ENCODE data around the gene RUSC2.
"Not testable (repeated sequence)": the region's sequence is repeated elsewhere in the genome, so short reads cannot be mapped to it uniquely, and the experiment has no call there.

The RUSC2 gene

GRCh38 chr9:35488021-35488420, 1.9 kb upstream of the RUSC2 start:
- no peak for TF ChIP-seq CTCF (IDR thresholded peaks at IDR 0.05)

GRCh38 chr9:35488566-35489312, 1.2 kb upstream of the RUSC2 start:
- no peaks in the 10 kb centered on the region for H3K9me3 ChIP-seq
- TF ChIP-seq CTCF (IDR thresholded peaks at IDR 0.05): no peak
- H3K27ac ChIP-seq: no peak overlapping the region
- H3K4me1 ChIP-seq (ENCODE audit: control insufficient read depth in 1 of 2, insufficient read depth in 1 of 2, low read depth in 1 of 2, low read length in 1 of 2): peaks cover 15 to 16% of the 10 kb centered on the region in 2 experiments
- H3K27me3 ChIP-seq: peaks cover 22% of the 10 kb centered on the region
- no peaks in the 10 kb centered on the region for H3K36me3 ChIP-seq
- H3K4me3 ChIP-seq (ENCODE audit: low read depth in 1 of 2, low read length in 1 of 2): no peak overlapping the region

More at GRCh38 chr9:35488021-35488420, 1.9 kb upstream of the RUSC2 start:
- H3K4me1 ChIP-seq (ENCODE audit: control insufficient read depth in 1 of 2, insufficient read depth in 1 of 2, low read depth in 1 of 2, low read length in 1 of 2): peaks cover 15 to 16% of the 10 kb centered on the region in 2 experiments
- no peaks in the 10 kb centered on the region for H3K36me3 ChIP-seq
- H3K9me3 ChIP-seq: no peaks in the 10 kb centered on the region
- no peak overlapping the region for H3K27ac ChIP-seq
- H3K4me3 ChIP-seq (ENCODE audit: low read depth in 1 of 2, low read length in 1 of 2): no peak overlapping the region
- H3K27me3 ChIP-seq: peaks cover 22% of the 10 kb centered on the region

- Histone ChIP-seq H3K4me1 (ENCODE audit: control insufficient read depth in 1 of 2, insufficient read depth in 1 of 2, low read depth in 1 of 2, low read length in 1 of 2) (peaks cover 15 to 16% of the 10 kb centered on the region in 2 experiments), H3K9me3 (no peaks in the 10 kb centered on the region), H3K36me3 (no peaks in the 10 kb centered on the region), H3K4me3 (ENCODE audit: low read depth in 1 of 2, low read length in 1 of 2) (peak overlapping the region; percentile 47 to 61), H3K27me3 (peaks cover 22% of the 10 kb centered on the region), H3K27ac (no peak overlapping the region)
- TF ChIP-seq CTCF (IDR thresholded peaks at IDR 0.05): no peak
These were observed 421 bp downstream of the RUSC2 start for GRCh38 chr9:35490155-35490909.

GRCh38 chr9:35490910-35491465, 1.1 kb downstream of the RUSC2 start:
- Histone ChIP-seq H3K4me1 (ENCODE audit: control insufficient read depth in 1 of 2, insufficient read depth in 1 of 2, low read depth in 1 of 2, low read length in 1 of 2) (peaks cover 15 to 16% of the 10 kb centered on the region in 2 experiments), H3K27ac (no peak overlapping the region)
- no peak for TF ChIP-seq CTCF (IDR thresholded peaks at IDR 0.05)

GRCh38 chr9:35493119-35493518, 3.2 kb downstream of the RUSC2 start:
- not testable (repeated sequence) for H3K4me3 ChIP-seq (ENCODE audit: low read depth in 1 of 2, low read length in 1 of 2); H3K36me3 ChIP-seq; H3K9me3 ChIP-seq; H3K27ac ChIP-seq
- Histone ChIP-seq H3K4me1 (ENCODE audit: control insufficient read depth in 1 of 2, insufficient read depth in 1 of 2, low read depth in 1 of 2, low read length in 1 of 2) (peaks cover 15 to 16% of the 10 kb centered on the region in 2 experiments), H3K27me3 (peaks cover 22% of the 10 kb centered on the region)

More at GRCh38 chr9:35490910-35491465, 1.1 kb downstream of the RUSC2 start:
- H3K36me3 ChIP-seq: no peaks in the 10 kb centered on the region
- H3K9me3 ChIP-seq: no peaks in the 10 kb centered on the region
- no peak overlapping the region for H3K4me3 ChIP-seq (ENCODE audit: low read depth in 1 of 2, low read length in 1 of 2)
- H3K27me3 ChIP-seq: peaks cover 22% of the 10 kb centered on the region
